AG09319 (cell line): ENCODE results near the gene XPNPEP1.
"Not testable (repeated sequence)": the region's sequence is repeated elsewhere in the genome, so short reads cannot be mapped to it uniquely, and the experiment has no call there.

Experiments used
- DNase-seq: peaks from one replicate; pipeline ENCODE4 v3.0.0-alpha.2; 2010; ENCODE audit warnings: low read depth; ENCODE audit errors: extremely low read depth
- CTCF ChIP-seq: IDR thresholded peaks from 2 replicates; pipeline ENCODE4 v1.5.1; 2011; ENCODE audit warnings: low read depth, mild to moderate bottlenecking, inconsistent platforms, low read length, moderate library complexity

The XPNPEP1 gene

GRCh38 chr10:109926825-109927224 is 3.5 kb upstream of the XPNPEP1 start:
- TF ChIP-seq CTCF, result no peak
- no peak for DNase-seq

- DNase-seq, result no peak
- no peak for TF ChIP-seq CTCF
Observed at GRCh38 chr10:109926061-109926745, 2.9 kb upstream of the XPNPEP1 start.

DNA sequence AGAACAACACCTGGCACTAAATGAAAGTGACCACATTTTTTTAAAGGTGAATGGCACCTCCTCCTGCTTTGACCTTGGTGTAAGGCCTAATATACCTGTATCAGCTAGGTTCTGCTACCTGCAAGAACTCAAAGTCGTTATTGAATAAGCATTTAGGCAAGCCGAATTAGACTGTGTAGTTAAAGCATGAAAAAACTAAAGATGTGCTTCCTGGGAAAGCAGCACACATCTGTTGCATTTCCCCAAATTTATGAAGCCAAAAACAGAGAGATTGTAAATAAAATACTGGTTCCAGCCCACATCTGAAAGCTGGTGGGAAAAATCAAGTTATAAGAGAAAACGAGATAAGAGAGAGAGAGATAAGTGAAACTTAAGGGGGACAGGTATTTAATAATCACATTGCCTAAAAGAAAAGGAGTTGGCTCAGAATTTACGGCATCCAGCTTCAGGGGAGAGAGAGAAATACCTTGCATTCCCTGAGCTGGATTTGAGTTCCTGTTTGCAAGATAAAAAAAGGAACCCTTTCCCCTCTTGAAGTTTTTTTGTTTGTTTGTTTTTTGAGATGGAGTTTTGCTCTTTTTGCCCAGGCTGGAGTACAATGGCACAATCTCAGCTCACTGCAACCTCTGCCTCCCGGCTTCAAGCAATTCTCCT is 1.8 kb upstream of the XPNPEP1 start:
- no peak for TF ChIP-seq CTCF
- DNase-seq, result no peak

- no peak for DNase-seq
- TF ChIP-seq CTCF, result no peak
Observed at GRCh38 chr10:109924087-109924486, 776 bp upstream of the XPNPEP1 start.

GRCh38 chr10:109922358-109922975 is 844 bp downstream of the XPNPEP1 start:
- DNase-seq, result no peak
- no peak for TF ChIP-seq CTCF

DNA sequence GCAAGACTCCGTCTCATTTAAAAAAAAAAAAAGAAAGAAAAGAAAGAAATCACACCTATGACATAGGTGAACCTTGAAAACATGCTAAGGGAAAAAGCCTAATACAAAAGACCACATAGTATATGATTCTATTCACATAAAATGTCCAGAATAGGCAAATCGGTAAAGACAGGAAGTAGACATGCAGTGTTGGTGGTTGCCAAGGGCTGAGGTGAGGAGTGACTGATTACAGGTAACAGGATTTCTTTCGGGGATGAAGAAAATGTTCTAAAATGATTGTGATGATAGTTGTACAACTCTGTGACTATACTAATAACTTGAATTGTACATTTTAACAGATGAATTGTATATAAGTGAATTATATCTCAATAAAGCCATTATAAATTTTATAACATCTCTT is 3.3 kb downstream of the XPNPEP1 start:
- TF ChIP-seq CTCF, result no peak
- DNase-seq, result no peak

DNA sequence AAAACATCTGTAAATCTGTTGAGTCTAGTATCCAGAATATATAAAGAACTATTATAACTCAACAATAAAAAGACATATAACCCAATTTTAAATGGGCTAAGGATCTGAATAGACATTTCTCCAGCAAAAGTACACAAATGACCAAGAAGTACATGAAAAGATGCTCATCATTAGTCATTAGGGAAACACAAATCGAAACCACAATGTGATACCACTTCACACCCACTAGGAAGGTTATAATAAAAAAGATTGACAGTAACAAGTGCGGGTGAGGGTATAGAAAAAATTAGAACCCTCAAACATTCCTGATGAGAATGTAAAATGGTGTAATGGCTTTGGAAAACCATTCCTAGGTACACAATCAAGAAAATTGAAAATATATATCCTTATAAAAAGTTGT is 4.1 kb downstream of the XPNPEP1 start:
- TF ChIP-seq CTCF, result no peak
- no peak for DNase-seq

- not testable (repeated sequence) for DNase-seq
Observed at GRCh38 chr10:109918707-109919106, 4.6 kb downstream of the XPNPEP1 start.
